H1 (cell line): ENCODE data around the gene GADD45A. TPM values are rescaled to one million over a fixed set of nuclear protein-coding genes. Genes with fewer than 3 reads are reported as not detected.

Experiments
- CTCF ChIA-PET: fragments of 300-600 bp; sonication (Branson Sonifier 250); formaldehyde crosslinking; loops from one replicate; lab custom pipeline; 2021; ENCODE audit not compliant: partially characterized antibody; lab: Charles Lee
- POLR2A ChIA-PET: fragments of 300-600 bp; sonication (Branson Sonifier 250); formaldehyde crosslinking; loops from one replicate; lab custom pipeline; 2021; ENCODE audit warnings: inconsistent platforms; ENCODE audit not compliant: partially characterized antibody; lab: Charles Lee
- DNase-seq, 2 experiments: peaks; one replicate each; pipeline versions ENCODE4 v3.0.0 to v3.0.0-alpha.2; 2010 to 2022; ENCODE audit warnings: low spot score in 2 of 2, low read depth in 1 of 2, mixed read lengths in 1 of 2
- FAIRE-seq: peaks from 2 replicates; lab custom pipeline; 2011; peaks lifted over from hg19 to GRCh38; lab: Jason Lieb, UNC
- H2AFZ ChIP-seq: 2 replicates; pipeline ENCODE4 v1.8.1; 2012; ENCODE audit warnings: low read length, inconsistent platforms
- H2AK5ac ChIP-seq: 2 replicates; pipeline ENCODE4 v1.6.1; 2013; ENCODE audit warnings: low read depth, low read length
- H2BK120ac ChIP-seq: replicated peaks from 2 replicates; pipeline ENCODE3; 2013; ENCODE audit warnings: low read depth, low read length, inconsistent platforms
- H2BK12ac ChIP-seq: 2 replicates; pipeline ENCODE4 v1.6.1; 2013; ENCODE audit warnings: low read depth, low read length
- H2BK15ac ChIP-seq: 2 replicates; pipeline ENCODE4 v1.6.1; 2013; ENCODE audit warnings: low read length
- H2BK20ac ChIP-seq: 2 replicates; pipeline ENCODE4 v1.6.1; 2013; ENCODE audit warnings: low read length
- H2BK5ac ChIP-seq: 2 replicates; pipeline ENCODE4 v1.6.1; 2013; ENCODE audit warnings: low read depth, low read length
- H3K14ac ChIP-seq: 2 replicates; pipeline ENCODE4 v1.6.1; 2013; ENCODE audit warnings: inconsistent platforms; ENCODE audit not compliant: insufficient read length
- H3K18ac ChIP-seq: 2 replicates; pipeline ENCODE4 v1.6.1; 2013; ENCODE audit warnings: low read length; ENCODE audit errors: extremely low read depth
- H3K23ac ChIP-seq: 2 replicates; pipeline ENCODE4 v1.6.1; 2013; ENCODE audit warnings: inconsistent platforms; ENCODE audit not compliant: insufficient read length
- H3K23me2 ChIP-seq: 2 replicates; pipeline ENCODE4 v1.6.1; 2013; ENCODE audit warnings: low read depth, low read length
- H3K27ac ChIP-seq: 2 replicates; pipeline ENCODE4 v1.6.1; 2011; ENCODE audit warnings: low read depth, low read length, inconsistent platforms
- H3K27me3 ChIP-seq, 4 experiments: replicated peaks in 1 of 4; 1 replicate in 1 of 4; 2 replicates in 3 of 4; pipeline versions ENCODE4 v1.6.1 to v1.8.1; 2011 to 2013; ENCODE audit warnings: low read length in 3 of 4, mild to moderate bottlenecking in 3 of 4, inconsistent platforms in 2 of 4, mixed read lengths in 2 of 4, moderate library complexity in 1 of 4; ENCODE audit not compliant: control insufficient read depth in 3 of 4, insufficient read depth in 3 of 4; ENCODE audit errors: extremely low read depth in 1 of 4
- H3K36me3 ChIP-seq, 4 experiments: 2 replicates each; pipeline versions ENCODE4 v1.6.1 to v1.8.1; 2011 to 2013; ENCODE audit warnings: mild to moderate bottlenecking in 4 of 4, low read length in 3 of 4, moderate library complexity in 2 of 4, control low read depth in 1 of 4, inconsistent platforms in 1 of 4; ENCODE audit not compliant: insufficient read depth in 4 of 4, control insufficient read depth in 2 of 4
- H3K4ac ChIP-seq: replicated peaks from 2 replicates; pipeline ENCODE3; 2013; ENCODE audit warnings: low read length, low read depth, mixed read lengths, inconsistent platforms; ENCODE audit not compliant: insufficient read length
- H3K4me1 ChIP-seq, 4 experiments: replicated peaks in 1 of 4; 1 replicate in 1 of 4; 2 replicates in 3 of 4; pipeline versions ENCODE4 v1.6.1 to v1.8.1; 2011 to 2013; ENCODE audit warnings: low read length in 3 of 4, inconsistent platforms in 2 of 4, mixed read lengths in 1 of 4; ENCODE audit not compliant: insufficient read depth in 4 of 4, control insufficient read depth in 3 of 4
- H3K4me2 ChIP-seq, 2 experiments: 2 replicates each; pipeline versions ENCODE4 v1.6.1 to v1.8.1; 2011 to 2013; ENCODE audit warnings: low read depth in 2 of 2, low read length in 2 of 2, control low read depth in 1 of 2, inconsistent platforms in 1 of 2, mild to moderate bottlenecking in 1 of 2; ENCODE audit not compliant: insufficient read depth in 1 of 2
- H3K4me3 ChIP-seq, 4 experiments: fragments of 200-600, 300-600 bp in 1 of 4; sonication (generic), shearing (Covaris generic), sonication (Bioruptor Twin) in 1 of 4; 2 replicates each; pipeline versions ENCODE4 v1.5.1 to v1.8.1; 2011 to 2016; ENCODE audit warnings: low read length in 4 of 4, low read depth in 3 of 4, control low read depth in 2 of 4, inconsistent platforms in 2 of 4, mild to moderate bottlenecking in 2 of 4, mixed read lengths in 1 of 4, moderate library complexity in 1 of 4; ENCODE audit not compliant: insufficient read depth in 2 of 4; ENCODE audit errors: extremely low read depth in 1 of 4
- H3K56ac ChIP-seq: replicated peaks from 2 replicates; pipeline ENCODE3; 2013; ENCODE audit warnings: low read depth, mild to moderate bottlenecking, mixed read lengths, low read length, inconsistent platforms; ENCODE audit not compliant: insufficient read length
- H3K79me1 ChIP-seq: 2 replicates; pipeline ENCODE4 v1.6.1; 2013; ENCODE audit warnings: low read depth, low read length, control low read depth
- H3K79me2 ChIP-seq, 2 experiments: 2 replicates each; pipeline versions ENCODE4 v1.6.1 to v1.8.1; 2012 to 2013; ENCODE audit warnings: low read length in 2 of 2, mild to moderate bottlenecking in 2 of 2, inconsistent platforms in 1 of 2; ENCODE audit not compliant: insufficient read depth in 2 of 2, control insufficient read depth in 1 of 2
- H3K9ac ChIP-seq, 4 experiments: replicated peaks in 1 of 4; 1 replicate in 1 of 4; 2 replicates in 3 of 4; pipeline versions ENCODE4 v1.6.1 to v1.8.1; 2011 to 2013; ENCODE audit warnings: low read depth in 3 of 4, low read length in 3 of 4, control low read depth in 2 of 4, mild to moderate bottlenecking in 2 of 4, moderate library complexity in 2 of 4, inconsistent platforms in 1 of 4; ENCODE audit errors: extremely low read depth in 1 of 4
- H3K9me3 ChIP-seq, 2 experiments: 2 replicates each; pipeline versions ENCODE4 v1.6.1 to v1.8.1; 2012 to 2013; ENCODE audit warnings: mild to moderate bottlenecking in 2 of 2, moderate library complexity in 2 of 2, control low read depth in 1 of 2, inconsistent platforms in 1 of 2, low read depth in 1 of 2, low read length in 1 of 2, mixed read lengths in 1 of 2; ENCODE audit not compliant: insufficient read depth in 2 of 2
- H4K20me1 ChIP-seq, 2 experiments: replicated peaks in 1 of 2; 2 replicates each; pipeline versions ENCODE3 to v1.8.1; 2011 to 2013; ENCODE audit warnings: inconsistent platforms in 2 of 2, low read length in 2 of 2, mild to moderate bottlenecking in 1 of 2; ENCODE audit not compliant: insufficient read depth in 2 of 2, control insufficient read depth in 1 of 2
- H4K5ac ChIP-seq: 2 replicates; pipeline ENCODE4 v1.6.1; 2013; ENCODE audit warnings: low read length, low read depth, mixed read lengths, inconsistent platforms; ENCODE audit not compliant: insufficient read length
- H4K8ac ChIP-seq: 2 replicates; pipeline ENCODE4 v1.8.0; 2013; ENCODE audit warnings: mild to moderate bottlenecking, moderate library complexity, low read length, inconsistent platforms; ENCODE audit not compliant: insufficient read depth; ENCODE audit errors: extremely low read depth
- H4K91ac ChIP-seq: replicated peaks from 2 replicates; pipeline ENCODE3; 2013; ENCODE audit warnings: low read length, mixed read lengths, inconsistent platforms; ENCODE audit not compliant: insufficient read length
- CBX5 ChIP-seq: fragments of 300-800, 300-1000 bp; sonication (generic); IDR thresholded peaks from 2 replicates; pipeline ENCODE4 v1.7.1; 2016; ENCODE audit warnings: antibody characterized with exemption, low read length, low read depth
- HDAC2 ChIP-seq, 2 experiments: fragments of 300-600 bp in 1 of 2; sonication (generic) in 1 of 2; IDR thresholded peaks; 2 replicates each; pipeline ENCODE4 v1.6.1; 2011 to 2012; ENCODE audit warnings: low read depth in 2 of 2, low read length in 2 of 2, mild to moderate bottlenecking in 2 of 2, moderate library complexity in 2 of 2, borderline replicate concordance in 1 of 2, inconsistent platforms in 1 of 2
- JUND ChIP-seq: IDR thresholded peaks from 2 replicates; pipeline ENCODE4 v1.6.1; 2011; ENCODE audit warnings: mild to moderate bottlenecking, improper control_type of control experiment, low read length
- SRF ChIP-seq: IDR thresholded peaks from 2 replicates; pipeline ENCODE4 v1.6.1; 2011; ENCODE audit warnings: mild to moderate bottlenecking, low read depth, low read length, moderate library complexity
- TCF12 ChIP-seq: IDR thresholded peaks from 2 replicates; pipeline ENCODE4 v1.6.1; 2011; ENCODE audit warnings: low read depth, mild to moderate bottlenecking, low read length
- TEAD4 ChIP-seq: IDR thresholded peaks from 2 replicates; pipeline ENCODE4 v1.6.1; 2012; ENCODE audit warnings: low read depth, low read length, inconsistent platforms, mixed read lengths
- WGBS, 2 experiments: shearing (Covaris generic) in 1 of 2; methylation state at CpG; one replicate each; pipeline versions ENCODE4 v1.1.6 to v1.1.7; 2013 to 2015; ENCODE audit warnings: low lambda C conversion rate in 2 of 2, mixed read lengths in 2 of 2, inconsistent platforms in 1 of 2, low coverage in 1 of 2, missing lambda C conversion rate in 1 of 2; ENCODE audit not compliant: insufficient replicate concordance in 2 of 2, insufficient coverage in 1 of 2, insufficient read length in 1 of 2; ENCODE audit errors: extremely low coverage in 1 of 2, missing lambda C conversion rate in 1 of 2; 5-methylcytosine and 5-hydroxymethylcytosine counted together
- polyA plus RNA-seq, 7 experiments: library from polyadenylated mRNA; depleted of rRNA in 3 of 7; stranded (reverse) in 5 of 7; unstranded in 2 of 7; fragments of >200 nt in 5 of 7; fragments of 200-250 nt in 2 of 7; gene quantifications; 1 replicate in 5 of 7; 2 replicates in 1 of 7; 4 replicates in 1 of 7; pipeline versions ENCODE4 v1.2.1 to v1.2.3, GENCODE V29; 2011 to 2013; ENCODE audit warnings: missing spikeins in 2 of 7, mixed read lengths in 2 of 7
- total RNA-seq: library from RNA; stranded (reverse); fragmentation: NEBNext Ultra II Directional; extraction: Animal tissue kit (Norgen Biotek cat#: 25700); gene quantifications from 2 replicates; pipeline ENCODE4 v1.2.1, GENCODE V29; 2021
- TF ChIP-seq, protein P1 (sequence below): IDR thresholded peaks from 2 replicates; pipeline ENCODE4 v1.6.1; 2012; ENCODE audit warnings: inconsistent platforms
- TF ChIP-seq, protein P2 (sequence below): IDR thresholded peaks from 2 replicates; pipeline ENCODE4 v1.6.1; 2011; ENCODE audit warnings: low read depth, mild to moderate bottlenecking, low read length; ENCODE audit not compliant: insufficient read depth

The GADD45A gene
- total and polyA plus RNA-seq, 2 of the 8 experiments (the other 6 are each of a cell fraction or from before 2014, with no cell fraction given), result 7.6 to 15.6 TPM

DNA sequence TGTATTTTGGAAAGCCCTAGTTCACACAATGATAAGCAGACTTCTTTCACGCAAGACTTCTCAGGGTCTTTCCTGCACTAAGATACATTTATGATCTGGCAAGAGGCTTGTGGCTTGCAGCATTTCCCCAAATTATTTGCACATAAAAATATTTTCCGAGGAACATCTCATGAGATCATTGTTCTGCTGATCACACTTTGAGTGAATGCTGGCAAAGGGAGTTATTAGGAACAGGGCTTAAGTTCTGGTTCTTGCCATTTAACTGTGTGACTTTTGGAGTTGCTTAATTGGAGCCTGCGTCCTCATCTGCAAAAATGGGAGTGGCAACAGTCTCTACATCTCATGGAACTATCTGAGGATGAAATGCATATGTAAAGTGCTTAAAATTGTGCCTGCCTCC lies 50.2 kb downstream of the GADD45A start:
- Histone ChIP-seq H3K4me2 (no peak overlapping the region), H2BK120ac (no peak overlapping the region), H3K9ac (no peak overlapping the region), H2BK12ac (no peak overlapping the region), H2AK5ac (no peak overlapping the region), H3K9me3 (no peaks in the 10 kb centered on the region), H2BK5ac (no peak overlapping the region), H3K56ac (no peak overlapping the region), H4K8ac (no peak overlapping the region), H2AFZ (no peak overlapping the region), H3K4ac (no peak overlapping the region), H3K23me2 (no peaks in the 10 kb centered on the region), H3K79me2 (no peaks in the 10 kb centered on the region), H2BK20ac (no peak overlapping the region), H3K18ac (no peak overlapping the region), H2BK15ac (no peak overlapping the region), H4K5ac (no peak overlapping the region), H4K91ac (no peak overlapping the region), H3K4me3 (no peak overlapping the region), H3K14ac (no peak overlapping the region), H3K79me1 (no peaks in the 10 kb centered on the region; the same call in 1 of the 2 replicates), H3K27me3 (no peaks in the 10 kb centered on the region), H3K36me3 (no peaks in the 10 kb centered on the region), H3K27ac (no peak overlapping the region), H4K20me1 (no peaks in the 10 kb centered on the region), H3K23ac (no peak overlapping the region), H3K4me1 (peaks cover 0 to 13% (median 6%) of the 10 kb centered on the region in 4 experiments; a peak in 6 of 7 replicates)
- DNase-seq, result no peak
- ChIA-PET POLR2A (no interaction called here), CTCF (interaction anchor here (1.0 kb wide), 1 partner anchor 11 kb away, joined by 3 read pairs; no protein-coding TSS in a partner anchor)
- FAIRE-seq, result no peak
- TF ChIP-seq, protein P1, sequence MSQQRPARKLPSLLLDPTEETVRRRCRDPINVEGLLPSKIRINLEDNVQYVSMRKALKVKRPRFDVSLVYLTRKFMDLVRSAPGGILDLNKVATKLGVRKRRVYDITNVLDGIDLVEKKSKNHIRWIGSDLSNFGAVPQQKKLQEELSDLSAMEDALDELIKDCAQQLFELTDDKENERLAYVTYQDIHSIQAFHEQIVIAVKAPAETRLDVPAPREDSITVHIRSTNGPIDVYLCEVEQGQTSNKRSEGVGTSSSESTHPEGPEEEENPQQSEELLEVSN, result no peak
- no peak for TF ChIP-seq TCF12
- TF ChIP-seq TEAD4, result no peak
- TF ChIP-seq, protein P2, sequence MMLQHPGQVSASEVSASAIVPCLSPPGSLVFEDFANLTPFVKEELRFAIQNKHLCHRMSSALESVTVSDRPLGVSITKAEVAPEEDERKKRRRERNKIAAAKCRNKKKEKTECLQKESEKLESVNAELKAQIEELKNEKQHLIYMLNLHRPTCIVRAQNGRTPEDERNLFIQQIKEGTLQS, result no peak
- TF ChIP-seq HDAC2 (IDR thresholded peaks at IDR 0.05; ENCODE audit: borderline replicate concordance in 1 of 2, low read depth in 2 of 2, low read length in 2 of 2), result no peak
- TF ChIP-seq SRF, result no peak
- TF ChIP-seq JUND, result no peak
- no peak for TF ChIP-seq CBX5
- 91% methylated on average over 3 of the region's 3 CpGs; no CpG with 5 or more reads in 1 of the 2 experiments for WGBS, 2 experiments
